ENCODE data around the gene STK32C.

DNA sequence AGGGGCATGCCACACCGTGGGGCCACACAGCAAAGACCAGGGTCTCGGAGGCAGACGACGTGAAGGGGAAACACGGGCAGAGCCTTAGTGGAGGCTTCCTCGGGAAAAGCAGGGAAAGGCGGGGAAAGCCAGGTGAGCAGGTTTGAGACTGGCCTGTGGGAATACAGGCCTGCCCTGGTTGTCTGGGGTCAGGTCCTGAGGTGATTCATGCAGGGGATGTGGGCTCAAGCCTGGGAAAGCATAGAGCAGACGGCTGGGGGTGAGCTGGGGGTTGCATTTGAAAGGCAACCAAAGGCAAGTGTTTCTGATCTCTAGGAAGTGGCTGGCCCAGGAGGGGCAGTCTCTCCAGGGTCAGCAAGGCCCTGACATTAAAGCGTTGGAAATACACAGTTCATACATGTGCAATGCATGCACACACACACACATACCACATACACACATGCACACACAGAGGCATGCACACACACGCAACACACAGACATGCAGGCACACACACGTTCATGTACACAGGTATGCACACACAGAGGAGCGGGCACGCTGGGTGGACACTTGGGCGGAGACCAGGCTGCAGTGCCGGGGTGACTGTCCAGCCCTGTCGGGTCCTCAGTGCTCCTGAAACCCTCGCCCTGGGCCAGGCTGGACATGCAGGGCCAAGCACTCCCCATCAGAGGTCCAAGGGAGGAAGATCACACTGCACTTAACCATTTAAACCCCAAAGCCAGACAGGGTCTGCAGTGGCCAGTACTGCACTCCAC, 69.2 kb downstream of the STK32C start:
- TF ChIP-seq, protein P1, sequence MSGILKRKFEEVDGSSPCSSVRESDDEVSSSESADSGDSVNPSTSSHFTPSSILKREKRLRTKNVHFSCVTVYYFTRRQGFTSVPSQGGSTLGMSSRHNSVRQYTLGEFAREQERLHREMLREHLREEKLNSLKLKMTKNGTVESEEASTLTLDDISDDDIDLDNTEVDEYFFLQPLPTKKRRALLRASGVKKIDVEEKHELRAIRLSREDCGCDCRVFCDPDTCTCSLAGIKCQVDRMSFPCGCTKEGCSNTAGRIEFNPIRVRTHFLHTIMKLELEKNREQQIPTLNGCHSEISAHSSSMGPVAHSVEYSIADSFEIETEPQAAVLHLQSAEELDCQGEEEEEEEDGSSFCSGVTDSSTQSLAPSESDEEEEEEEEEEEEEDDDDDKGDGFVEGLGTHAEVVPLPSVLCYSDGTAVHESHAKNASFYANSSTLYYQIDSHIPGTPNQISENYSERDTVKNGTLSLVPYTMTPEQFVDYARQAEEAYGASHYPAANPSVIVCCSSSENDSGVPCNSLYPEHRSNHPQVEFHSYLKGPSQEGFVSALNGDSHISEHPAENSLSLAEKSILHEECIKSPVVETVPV (CRISPR knock-in tag; IDR thresholded peaks at IDR 0.05), result no peak
- TF ChIP-seq GLIS3 (CRISPR knock-in tag; IDR thresholded peaks at IDR 0.05) (no peak), TOX (CRISPR knock-in tag; IDR thresholded peaks at IDR 0.05; ENCODE audit: borderline replicate concordance) (no peak), ZFP3 (CRISPR knock-in tag; IDR thresholded peaks at IDR 0.05) (no peak), ESRRG (CRISPR knock-in tag; IDR thresholded peaks at IDR 0.05) (no peak), PPARA (CRISPR knock-in tag; IDR thresholded peaks at IDR 0.05; ENCODE audit: borderline replicate concordance) (no peak), ARNTL (CRISPR knock-in tag; IDR thresholded peaks at IDR 0.05; ENCODE audit: borderline replicate concordance, low read depth) (no peak), ZNF565 (CRISPR knock-in tag; conservative IDR thresholded peaks at IDR 0.05; ENCODE audit: low read depth) (no peak)
- TF ChIP-seq, protein P2, sequence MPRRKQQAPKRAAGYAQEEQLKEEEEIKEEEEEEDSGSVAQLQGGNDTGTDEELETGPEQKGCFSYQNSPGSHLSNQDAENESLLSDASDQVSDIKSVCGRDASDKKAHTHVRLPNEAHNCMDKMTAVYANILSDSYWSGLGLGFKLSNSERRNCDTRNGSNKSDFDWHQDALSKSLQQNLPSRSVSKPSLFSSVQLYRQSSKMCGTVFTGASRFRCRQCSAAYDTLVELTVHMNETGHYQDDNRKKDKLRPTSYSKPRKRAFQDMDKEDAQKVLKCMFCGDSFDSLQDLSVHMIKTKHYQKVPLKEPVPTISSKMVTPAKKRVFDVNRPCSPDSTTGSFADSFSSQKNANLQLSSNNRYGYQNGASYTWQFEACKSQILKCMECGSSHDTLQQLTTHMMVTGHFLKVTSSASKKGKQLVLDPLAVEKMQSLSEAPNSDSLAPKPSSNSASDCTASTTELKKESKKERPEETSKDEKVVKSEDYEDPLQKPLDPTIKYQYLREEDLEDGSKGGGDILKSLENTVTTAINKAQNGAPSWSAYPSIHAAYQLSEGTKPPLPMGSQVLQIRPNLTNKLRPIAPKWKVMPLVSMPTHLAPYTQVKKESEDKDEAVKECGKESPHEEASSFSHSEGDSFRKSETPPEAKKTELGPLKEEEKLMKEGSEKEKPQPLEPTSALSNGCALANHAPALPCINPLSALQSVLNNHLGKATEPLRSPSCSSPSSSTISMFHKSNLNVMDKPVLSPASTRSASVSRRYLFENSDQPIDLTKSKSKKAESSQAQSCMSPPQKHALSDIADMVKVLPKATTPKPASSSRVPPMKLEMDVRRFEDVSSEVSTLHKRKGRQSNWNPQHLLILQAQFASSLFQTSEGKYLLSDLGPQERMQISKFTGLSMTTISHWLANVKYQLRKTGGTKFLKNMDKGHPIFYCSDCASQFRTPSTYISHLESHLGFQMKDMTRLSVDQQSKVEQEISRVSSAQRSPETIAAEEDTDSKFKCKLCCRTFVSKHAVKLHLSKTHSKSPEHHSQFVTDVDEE (CRISPR knock-in tag; IDR thresholded peaks at IDR 0.05), result no peak
- TF ChIP-seq, protein P3, sequence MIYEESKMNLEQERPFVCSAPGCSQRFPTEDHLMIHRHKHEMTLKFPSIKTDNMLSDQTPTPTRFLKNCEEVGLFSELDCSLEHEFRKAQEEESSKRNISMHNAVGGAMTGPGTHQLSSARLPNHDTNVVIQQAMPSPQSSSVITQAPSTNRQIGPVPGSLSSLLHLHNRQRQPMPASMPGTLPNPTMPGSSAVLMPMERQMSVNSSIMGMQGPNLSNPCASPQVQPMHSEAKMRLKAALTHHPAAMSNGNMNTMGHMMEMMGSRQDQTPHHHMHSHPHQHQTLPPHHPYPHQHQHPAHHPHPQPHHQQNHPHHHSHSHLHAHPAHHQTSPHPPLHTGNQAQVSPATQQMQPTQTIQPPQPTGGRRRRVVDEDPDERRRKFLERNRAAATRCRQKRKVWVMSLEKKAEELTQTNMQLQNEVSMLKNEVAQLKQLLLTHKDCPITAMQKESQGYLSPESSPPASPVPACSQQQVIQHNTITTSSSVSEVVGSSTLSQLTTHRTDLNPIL (CRISPR knock-in tag; IDR thresholded peaks at IDR 0.05; ENCODE audit: low read depth), result no peak
- TF ChIP-seq, protein P4, sequence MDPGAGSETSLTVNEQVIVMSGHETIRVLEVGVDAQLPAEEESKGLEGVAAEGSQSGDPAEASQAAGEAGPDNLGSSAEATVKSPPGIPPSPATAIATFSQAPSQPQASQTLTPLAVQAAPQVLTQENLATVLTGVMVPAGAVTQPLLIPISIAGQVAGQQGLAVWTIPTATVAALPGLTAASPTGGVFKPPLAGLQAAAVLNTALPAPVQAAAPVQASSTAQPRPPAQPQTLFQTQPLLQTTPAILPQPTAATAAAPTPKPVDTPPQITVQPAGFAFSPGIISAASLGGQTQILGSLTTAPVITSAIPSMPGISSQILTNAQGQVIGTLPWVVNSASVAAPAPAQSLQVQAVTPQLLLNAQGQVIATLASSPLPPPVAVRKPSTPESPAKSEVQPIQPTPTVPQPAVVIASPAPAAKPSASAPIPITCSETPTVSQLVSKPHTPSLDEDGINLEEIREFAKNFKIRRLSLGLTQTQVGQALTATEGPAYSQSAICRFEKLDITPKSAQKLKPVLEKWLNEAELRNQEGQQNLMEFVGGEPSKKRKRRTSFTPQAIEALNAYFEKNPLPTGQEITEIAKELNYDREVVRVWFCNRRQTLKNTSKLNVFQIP (CRISPR knock-in tag; IDR thresholded peaks at IDR 0.05; ENCODE audit: borderline replicate concordance, low read depth), result no peak

All from SK-N-SH treated with all-trans-retinoic acid at 6 μM for 48 hours (cell line).